Tibial nerve (tissue), 4 donors: ENCODE results near the gene ERCC1.

Source experiments
- CTCF ChIP-seq, 5 experiments: fragments of 200-600 bp in 3 of 5; fragments of 450-650 bp in 2 of 5; sonication (generic) in 3 of 5; IDR thresholded peaks; one replicate each; pipeline ENCODE4 v1.5.1; 2016 to 2019; ENCODE audit warnings: antibody characterized with exemption in 5 of 5, mild to moderate bottlenecking in 3 of 5, moderate library complexity in 2 of 5
- EP300 ChIP-seq, 2 donors: sonication (generic); formaldehyde crosslinking; IDR thresholded peaks; one replicate each; pipeline ENCODE4 v1.6.1; 2017; ENCODE audit warnings: antibody characterized with exemption in 2 of 2, mild to moderate bottlenecking in 1 of 2

GRCh38 chr19:45405435-45406225 is 18.1 kb downstream of the ERCC1 start:
- TF ChIP-seq CTCF (IDR thresholded peaks at IDR 0.05) (no peak), EP300 (IDR thresholded peaks at IDR 0.05) (peak; percentile 62)
